Measurements from ENCODE around the gene COX17.

DNA sequence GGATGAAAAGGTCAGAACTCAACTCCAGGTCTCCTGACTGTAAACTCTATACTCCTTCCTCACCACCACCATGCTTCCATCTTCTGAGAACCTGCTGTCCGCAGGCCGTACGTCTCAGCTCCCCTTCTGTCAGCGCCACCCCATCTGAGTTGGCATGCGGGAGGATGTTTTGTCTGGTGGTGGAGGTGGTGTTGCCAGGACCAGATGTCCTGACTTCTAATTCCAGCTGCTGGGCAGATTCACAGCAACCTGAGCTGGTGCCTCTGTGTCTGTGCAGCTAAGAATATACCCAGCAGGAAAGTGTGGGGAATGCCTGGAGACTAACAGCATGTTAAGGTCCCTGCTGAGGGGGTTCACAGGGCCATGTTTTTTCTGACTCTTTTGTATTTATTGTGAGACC, 56.3 kb downstream of the COX17 start:
- TF ChIP-seq, protein P1, sequence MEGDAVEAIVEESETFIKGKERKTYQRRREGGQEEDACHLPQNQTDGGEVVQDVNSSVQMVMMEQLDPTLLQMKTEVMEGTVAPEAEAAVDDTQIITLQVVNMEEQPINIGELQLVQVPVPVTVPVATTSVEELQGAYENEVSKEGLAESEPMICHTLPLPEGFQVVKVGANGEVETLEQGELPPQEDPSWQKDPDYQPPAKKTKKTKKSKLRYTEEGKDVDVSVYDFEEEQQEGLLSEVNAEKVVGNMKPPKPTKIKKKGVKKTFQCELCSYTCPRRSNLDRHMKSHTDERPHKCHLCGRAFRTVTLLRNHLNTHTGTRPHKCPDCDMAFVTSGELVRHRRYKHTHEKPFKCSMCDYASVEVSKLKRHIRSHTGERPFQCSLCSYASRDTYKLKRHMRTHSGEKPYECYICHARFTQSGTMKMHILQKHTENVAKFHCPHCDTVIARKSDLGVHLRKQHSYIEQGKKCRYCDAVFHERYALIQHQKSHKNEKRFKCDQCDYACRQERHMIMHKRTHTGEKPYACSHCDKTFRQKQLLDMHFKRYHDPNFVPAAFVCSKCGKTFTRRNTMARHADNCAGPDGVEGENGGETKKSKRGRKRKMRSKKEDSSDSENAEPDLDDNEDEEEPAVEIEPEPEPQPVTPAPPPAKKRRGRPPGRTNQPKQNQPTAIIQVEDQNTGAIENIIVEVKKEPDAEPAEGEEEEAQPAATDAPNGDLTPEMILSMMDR (IDR thresholded peaks at IDR 0.05) = no peak
- no peak for TF ChIP-seq POLR2A (IDR thresholded peaks at IDR 0.05)
